Keratinocyte (primary cell): ENCODE measurements around the gene SLC9A7. TPM values are rescaled to one million over a fixed set of nuclear protein-coding genes. Genes with fewer than 3 reads are reported as not detected.

ENCODE experiments used
- DNase-seq: peaks from one replicate; pipeline ENCODE4 v3.0.0-alpha.2; 2011; ENCODE audit warnings: low read depth, missing footprints, low spot score
- FAIRE-seq: peaks from 2 replicates; lab custom pipeline; 2011; peaks lifted over from hg19 to GRCh38; lab: Jason Lieb, UNC
- H2AFZ ChIP-seq: 2 replicates; pipeline ENCODE4 v1.6.0; 2012; ENCODE audit warnings: low read length, control low read depth, inconsistent platforms; ENCODE audit not compliant: control insufficient read depth
- H3K27ac ChIP-seq: 2 replicates; pipeline ENCODE4 v1.5.1; 2011; ENCODE audit warnings: low read length; ENCODE audit not compliant: control insufficient read depth, insufficient read depth
- H3K27me3 ChIP-seq: 3 replicates; pipeline ENCODE4 v1.6.0; 2011; ENCODE audit warnings: low read length; ENCODE audit not compliant: control insufficient read depth, insufficient read depth; ENCODE audit errors: extremely low read depth
- H3K36me3 ChIP-seq, 2 experiments: 2 replicates in 1 of 2; 3 replicates in 1 of 2; pipeline ENCODE4 v1.5.1; 2011; ENCODE audit warnings: low read length in 2 of 2, mild to moderate bottlenecking in 1 of 2; ENCODE audit not compliant: control insufficient read depth in 2 of 2, insufficient read depth in 2 of 2; ENCODE audit errors: extremely low read depth in 1 of 2
- H3K4me1 ChIP-seq: 3 replicates; pipeline ENCODE4 v1.5.1; 2011; ENCODE audit warnings: low read length; ENCODE audit not compliant: control insufficient read depth, insufficient read depth; ENCODE audit errors: extremely low read depth
- H3K4me2 ChIP-seq: 3 replicates; pipeline ENCODE4 v1.6.0; 2011; ENCODE audit warnings: low read depth, low read length; ENCODE audit not compliant: control insufficient read depth, insufficient read depth; ENCODE audit errors: extremely low read depth
- H3K4me3 ChIP-seq, 3 experiments: fragments of 200-600 bp in 1 of 3; sonication (generic) in 1 of 3; 2 replicates in 2 of 3; 3 replicates in 1 of 3; pipeline ENCODE4 v1.5.1; 2011 to 2016; ENCODE audit warnings: low read length in 3 of 3, mild to moderate bottlenecking in 3 of 3, control low read depth in 2 of 3, inconsistent platforms in 1 of 3, low read depth in 1 of 3, mixed read lengths in 1 of 3, mixed run types in 1 of 3, moderate library complexity in 1 of 3; ENCODE audit not compliant: control insufficient read depth in 2 of 3, insufficient read depth in 2 of 3; ENCODE audit errors: extremely low read depth in 1 of 3
- H3K79me2 ChIP-seq: 2 replicates; pipeline ENCODE4 v1.6.0; 2012; ENCODE audit warnings: low read length; ENCODE audit not compliant: control insufficient read depth, insufficient read depth
- H3K9ac ChIP-seq: 3 replicates; pipeline ENCODE4 v1.6.0; 2011; ENCODE audit warnings: low read length; ENCODE audit not compliant: control insufficient read depth, insufficient read depth; ENCODE audit errors: extremely low read depth
- H3K9me1 ChIP-seq: 3 replicates; pipeline ENCODE4 v1.6.0; 2011; ENCODE audit warnings: low read length; ENCODE audit not compliant: control insufficient read depth, insufficient read depth; ENCODE audit errors: extremely low read depth
- H3K9me3 ChIP-seq: 2 replicates; pipeline ENCODE4 v1.5.1; 2012; ENCODE audit warnings: low read depth, low read length; ENCODE audit not compliant: control insufficient read depth
- H4K20me1 ChIP-seq: 3 replicates; pipeline ENCODE4 v1.6.0; 2011; ENCODE audit warnings: low read length; ENCODE audit not compliant: control insufficient read depth, insufficient read depth; ENCODE audit errors: extremely low read depth
- EZH2 ChIP-seq: IDR thresholded peaks from one replicate; pipeline ENCODE4 v1.6.1; 2012; ENCODE audit warnings: inconsistent platforms, mild to moderate bottlenecking, low read length, moderate library complexity
- dilution Hi-C: fragments of 300-500 bp; cut with MboI; formaldehyde crosslinking; loops from one replicate; pipeline ENCODE4 v1.7.0; 2020; ENCODE audit warnings: low sequenced_read_pairs; ENCODE audit not compliant: extremely low pct_ligation_motif_present
- polyA plus RNA-seq, 5 experiments: library from polyadenylated mRNA; depleted of rRNA in 3 of 5; stranded (reverse) in 3 of 5; stranded (forward) in 1 of 5; unstranded in 1 of 5; fragments of >200 nt; gene quantifications; 1 replicate in 1 of 5; 2 replicates in 3 of 5; 3 replicates in 1 of 5; pipeline versions ENCODE4 v1.2.1 to v1.2.3, GENCODE V29; 2011 to 2012; ENCODE audit warnings: missing spikeins in 2 of 5, low read depth in 1 of 5, low replicate concordance in 1 of 5
- TF ChIP-seq, protein P1 (sequence below), 3 experiments: IDR thresholded peaks in 1 of 3; conservative IDR thresholded peaks in 1 of 3; optimal IDR thresholded peaks in 1 of 3; 2 replicates in 2 of 3; 3 replicates in 1 of 3; pipeline versions ENCODE3 to v1.5.1; 2011; ENCODE audit warnings: low read length in 3 of 3, mild to moderate bottlenecking in 3 of 3, moderate library complexity in 2 of 3, control low read depth in 1 of 3, inconsistent platforms in 1 of 3; ENCODE audit not compliant: insufficient read depth in 2 of 3; ENCODE audit errors: extremely low read depth in 1 of 3

The SLC9A7 gene
- polyA plus RNA-seq, 1 donor (not counting 4 experiments of a cell fraction or from before 2014, with no cell fraction given) = 8.1 TPM

DNA sequence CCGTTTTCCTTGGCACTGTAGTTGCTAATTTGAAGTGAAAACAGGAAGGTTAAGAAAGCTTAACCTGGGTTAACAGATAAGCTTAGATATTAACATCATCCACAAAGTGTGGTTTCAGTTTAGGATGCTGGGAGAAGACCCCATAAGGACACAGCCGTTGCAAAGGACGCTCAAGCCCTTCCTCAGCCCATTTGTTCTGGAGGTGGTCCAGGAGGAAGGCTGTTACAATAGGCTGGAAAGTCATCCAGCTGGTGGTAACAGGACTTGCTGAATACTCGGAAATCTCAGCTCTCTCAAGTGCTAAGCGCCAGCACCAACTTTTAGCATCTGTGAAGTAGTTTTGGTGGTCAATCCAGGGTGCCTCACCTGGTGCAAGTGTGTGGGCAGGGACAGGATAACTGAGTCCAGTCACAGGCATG, 171.2 kb downstream of the SLC9A7 start:
- no peaks in the 10 kb centered on the region for H4K20me1 ChIP-seq
- H3K79me2 ChIP-seq = no peaks in the 10 kb centered on the region
- peak overlapping the region; percentile 26 for H3K27ac ChIP-seq
- H3K9ac ChIP-seq = no peak overlapping the region
- H3K9me1 ChIP-seq = no peaks in the 10 kb centered on the region
- TF ChIP-seq, protein P1, sequence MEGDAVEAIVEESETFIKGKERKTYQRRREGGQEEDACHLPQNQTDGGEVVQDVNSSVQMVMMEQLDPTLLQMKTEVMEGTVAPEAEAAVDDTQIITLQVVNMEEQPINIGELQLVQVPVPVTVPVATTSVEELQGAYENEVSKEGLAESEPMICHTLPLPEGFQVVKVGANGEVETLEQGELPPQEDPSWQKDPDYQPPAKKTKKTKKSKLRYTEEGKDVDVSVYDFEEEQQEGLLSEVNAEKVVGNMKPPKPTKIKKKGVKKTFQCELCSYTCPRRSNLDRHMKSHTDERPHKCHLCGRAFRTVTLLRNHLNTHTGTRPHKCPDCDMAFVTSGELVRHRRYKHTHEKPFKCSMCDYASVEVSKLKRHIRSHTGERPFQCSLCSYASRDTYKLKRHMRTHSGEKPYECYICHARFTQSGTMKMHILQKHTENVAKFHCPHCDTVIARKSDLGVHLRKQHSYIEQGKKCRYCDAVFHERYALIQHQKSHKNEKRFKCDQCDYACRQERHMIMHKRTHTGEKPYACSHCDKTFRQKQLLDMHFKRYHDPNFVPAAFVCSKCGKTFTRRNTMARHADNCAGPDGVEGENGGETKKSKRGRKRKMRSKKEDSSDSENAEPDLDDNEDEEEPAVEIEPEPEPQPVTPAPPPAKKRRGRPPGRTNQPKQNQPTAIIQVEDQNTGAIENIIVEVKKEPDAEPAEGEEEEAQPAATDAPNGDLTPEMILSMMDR (optimal IDR thresholded peaks at IDR 0.05 in 1 of 3, IDR thresholded peaks at IDR 0.05 in 1 of 3, conservative IDR thresholded peaks at IDR 0.05 in 1 of 3; ENCODE audit: extremely low read depth in 1 of 3, insufficient read depth in 2 of 3, low read length in 3 of 3) = no peak
- TF ChIP-seq EZH2 = no peak
- FAIRE-seq (no peak), DNase-seq (no peak)
- no peaks in the 10 kb centered on the region for H3K27me3 ChIP-seq
- no peaks in the 10 kb centered on the region for H3K36me3 ChIP-seq
- no peak overlapping the region for H3K4me3 ChIP-seq
- peaks cover 26% of the 10 kb centered on the region for H3K4me1 ChIP-seq
- no peaks in the 10 kb centered on the region for H3K9me3 ChIP-seq
- peak overlapping the region; percentile 54 for H3K4me2 ChIP-seq
- H2AFZ ChIP-seq = peak overlapping the region; percentile 12
- dilution Hi-C loops = no loop called here

DNA sequence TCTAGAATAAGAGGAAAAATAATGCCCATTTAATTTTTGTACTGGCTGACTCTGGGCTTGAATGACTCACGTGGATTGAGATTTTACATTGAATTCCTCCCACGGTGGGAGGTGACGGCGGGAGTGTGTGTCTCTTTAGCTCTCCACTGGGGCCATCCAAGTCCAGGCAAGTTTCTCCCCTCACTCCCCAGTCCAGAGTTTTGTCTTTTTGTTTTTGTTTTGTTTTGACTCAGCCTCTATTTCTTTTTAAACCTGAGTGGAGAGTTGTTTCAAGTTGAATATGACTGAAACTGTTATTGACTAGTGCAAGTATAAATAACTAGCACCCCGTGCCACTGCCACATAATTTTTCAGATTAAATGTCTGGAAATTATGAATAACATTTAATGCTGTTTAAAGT, 171.8 kb downstream of the SLC9A7 start:
- no peak for FAIRE-seq
- Histone ChIP-seq H2AFZ (no peak overlapping the region), H3K27me3 (no peaks in the 10 kb centered on the region), H3K4me1 (peaks cover 32% of the 10 kb centered on the region), H4K20me1 (no peaks in the 10 kb centered on the region), H3K4me2 (peak overlapping the region; percentile 54), H3K27ac (peak overlapping the region; percentile 6), H3K79me2 (no peaks in the 10 kb centered on the region), H3K36me3 (no peaks in the 10 kb centered on the region), H3K4me3 (no peak overlapping the region), H3K9me1 (no peaks in the 10 kb centered on the region), H3K9me3 (no peaks in the 10 kb centered on the region), H3K9ac (no peak overlapping the region)
- no peak for TF ChIP-seq EZH2
- TF ChIP-seq, protein P1 (optimal IDR thresholded peaks at IDR 0.05 in 1 of 3, IDR thresholded peaks at IDR 0.05 in 1 of 3, conservative IDR thresholded peaks at IDR 0.05 in 1 of 3; ENCODE audit: extremely low read depth in 1 of 3, insufficient read depth in 2 of 3, low read length in 3 of 3) = no peak
- dilution Hi-C loops = no loop called here
- DNase-seq = no peak
